ENCODE measurements around the gene NEGR1. TPM values are rescaled to one million over a fixed set of nuclear protein-coding genes. Genes with fewer than 3 reads are reported as not detected.

The NEGR1 gene
- total RNA-seq, 1 donor from 2014 or later = 4.0 TPM

- no peak overlapping the region for H3K4me3 ChIP-seq (ENCODE audit: low read depth, low read length)
- H3K27me3 ChIP-seq (ENCODE audit: control insufficient read depth, insufficient read depth, low read length) = no peaks in the 10 kb centered on the region
- no peak for DNase-seq (ENCODE audit: low read depth)
- no peaks in the 10 kb centered on the region for H3K36me3 ChIP-seq (ENCODE audit: control insufficient read depth, insufficient read depth, low read length)
- no peak for TF ChIP-seq CTCF (IDR thresholded peaks at IDR 0.05; ENCODE audit: insufficient read depth, low read length, poor library complexity, severe bottlenecking)
These were observed 144.7 kb downstream of the NEGR1 start for GRCh38 chr1:72137656-72138055.

GRCh38 chr1:72129869-72130268 lies 152.5 kb downstream of the NEGR1 start:
- Histone ChIP-seq H3K4me3 (ENCODE audit: low read depth, low read length) (no peak overlapping the region), H3K27me3 (ENCODE audit: control insufficient read depth, insufficient read depth, low read length) (no peaks in the 10 kb centered on the region), H3K36me3 (ENCODE audit: control insufficient read depth, insufficient read depth, low read length) (no peaks in the 10 kb centered on the region)
- TF ChIP-seq CTCF (IDR thresholded peaks at IDR 0.05; ENCODE audit: insufficient read depth, low read length, poor library complexity, severe bottlenecking) = no peak
- DNase-seq (ENCODE audit: low read depth) = no peak

DNA sequence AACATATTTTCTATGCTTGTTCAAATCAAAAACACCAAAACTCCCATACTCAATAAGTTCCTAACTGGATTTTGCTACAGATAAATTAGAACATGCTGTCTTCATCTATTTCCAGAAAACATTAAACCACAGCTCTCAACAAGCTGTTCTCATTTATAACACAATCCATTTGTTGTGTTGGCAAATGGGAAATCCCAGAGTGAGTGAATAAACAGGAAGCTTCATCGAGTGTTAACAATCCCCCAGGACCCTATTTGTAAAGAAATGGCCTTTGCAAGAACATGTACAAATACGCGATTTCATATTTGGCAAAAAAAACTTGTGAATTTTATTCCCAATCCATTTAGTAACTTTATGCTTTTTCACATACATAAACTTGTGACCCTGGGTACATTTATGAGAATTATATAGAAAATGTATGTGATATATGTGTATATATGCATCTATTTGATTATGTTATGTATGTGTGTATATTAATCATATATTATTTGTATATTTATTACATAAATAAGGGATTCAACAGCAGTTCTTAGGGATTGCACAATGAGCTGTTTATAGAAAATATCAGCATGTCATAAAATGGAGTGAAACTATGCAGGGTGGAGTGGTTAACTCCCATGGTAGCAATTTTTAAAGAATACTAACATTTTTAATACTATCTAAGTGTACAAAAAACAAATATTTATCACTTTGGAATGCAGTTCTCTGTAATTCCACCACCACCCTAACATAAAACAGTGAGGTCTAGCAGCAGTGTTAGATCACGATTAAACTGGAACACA lies 160.0 kb downstream of the NEGR1 start:
- no peaks in the 10 kb centered on the region for H3K27me3 ChIP-seq (ENCODE audit: control insufficient read depth, insufficient read depth, low read length)

DNA sequence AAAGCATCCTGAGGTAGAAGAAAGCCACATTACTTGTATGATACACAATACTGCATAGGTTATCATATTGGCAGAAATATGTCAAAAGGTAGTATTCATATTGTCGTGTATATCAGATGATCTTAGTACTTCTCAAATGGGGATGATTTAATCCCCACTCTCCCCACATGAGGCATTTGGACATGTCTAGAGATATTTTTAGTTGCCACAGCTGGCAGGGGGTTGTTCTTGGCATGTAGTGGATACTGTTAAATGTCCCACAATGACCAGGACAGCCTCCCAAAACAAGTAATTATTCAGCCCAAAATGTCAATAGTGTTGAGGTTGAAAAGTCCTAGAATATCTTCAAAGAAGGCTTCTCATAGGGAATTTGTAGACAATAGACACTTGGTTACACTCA lies 162.8 kb downstream of the NEGR1 start:
- H3K4me3 ChIP-seq (ENCODE audit: low read depth, low read length) = no peak overlapping the region
- no peak for TF ChIP-seq CTCF (IDR thresholded peaks at IDR 0.05; ENCODE audit: insufficient read depth, low read length, poor library complexity, severe bottlenecking)
- no peak for DNase-seq (ENCODE audit: low read depth)
- H3K36me3 ChIP-seq (ENCODE audit: control insufficient read depth, insufficient read depth, low read length) = no peaks in the 10 kb centered on the region
- H3K27me3 ChIP-seq (ENCODE audit: control insufficient read depth, insufficient read depth, low read length) = no peaks in the 10 kb centered on the region

More for the DNA sequence above, 160.0 kb downstream of the NEGR1 start:
- no peak for TF ChIP-seq CTCF (IDR thresholded peaks at IDR 0.05; ENCODE audit: insufficient read depth, low read length, poor library complexity, severe bottlenecking)
- DNase-seq (ENCODE audit: low read depth) = no peak
- H3K36me3 ChIP-seq (ENCODE audit: control insufficient read depth, insufficient read depth, low read length) = no peaks in the 10 kb centered on the region
- no peak overlapping the region for H3K4me3 ChIP-seq (ENCODE audit: low read depth, low read length)

- H3K27me3 ChIP-seq (ENCODE audit: control insufficient read depth, insufficient read depth, low read length) = no peaks in the 10 kb centered on the region
- no peak for TF ChIP-seq CTCF (IDR thresholded peaks at IDR 0.05; ENCODE audit: insufficient read depth, low read length, poor library complexity, severe bottlenecking)
- H3K36me3 ChIP-seq (ENCODE audit: control insufficient read depth, insufficient read depth, low read length) = no peaks in the 10 kb centered on the region
- H3K4me3 ChIP-seq (ENCODE audit: low read depth, low read length) = no peak overlapping the region
- DNase-seq (ENCODE audit: low read depth) = no peak
These were observed 164.7 kb downstream of the NEGR1 start for GRCh38 chr1:72117621-72118020.

GRCh38 chr1:72115290-72115689 lies 167.0 kb downstream of the NEGR1 start:
- Histone ChIP-seq H3K27me3 (ENCODE audit: control insufficient read depth, insufficient read depth, low read length) (no peaks in the 10 kb centered on the region), H3K36me3 (ENCODE audit: control insufficient read depth, insufficient read depth, low read length) (no peaks in the 10 kb centered on the region), H3K4me3 (ENCODE audit: low read depth, low read length) (no peak overlapping the region)
- no peak for TF ChIP-seq CTCF (IDR thresholded peaks at IDR 0.05; ENCODE audit: insufficient read depth, low read length, poor library complexity, severe bottlenecking)
- no peak for DNase-seq (ENCODE audit: low read depth)
